Osteocyte (in vitro differentiated cells): ENCODE results near the gene CAVIN2. TPM values are rescaled to one million over a fixed set of nuclear protein-coding genes. Genes with fewer than 3 reads are reported as not detected.

Experiments used
- DNase-seq: peaks from one replicate; pipeline ENCODE4 v3.0.0; 2021; ENCODE audit warnings: mixed read lengths; ENCODE audit not compliant: unreplicated experiment; ENCODE audit errors: extremely low spot score
- H3K27ac Mint-ChIP-seq: one replicate; pipeline ENCODE4 v1.8.0; 2021; ENCODE audit warnings: mild to moderate bottlenecking, mixed read lengths; ENCODE audit not compliant: unreplicated experiment
- H3K27me3 Mint-ChIP-seq: one replicate; pipeline ENCODE4 v1.8.0; 2021; ENCODE audit warnings: mixed read lengths; ENCODE audit not compliant: unreplicated experiment
- H3K36me3 Mint-ChIP-seq: one replicate; pipeline ENCODE4 v1.8.0; 2021; ENCODE audit warnings: mixed read lengths; ENCODE audit not compliant: unreplicated experiment
- H3K4me1 Mint-ChIP-seq: one replicate; pipeline ENCODE4 v1.8.0; 2021; ENCODE audit warnings: mixed read lengths; ENCODE audit not compliant: unreplicated experiment
- H3K4me3 Mint-ChIP-seq: one replicate; pipeline ENCODE4 v1.8.0; 2021; ENCODE audit warnings: mild to moderate bottlenecking, moderate library complexity, mixed read lengths; ENCODE audit not compliant: unreplicated experiment
- H3K9me3 Mint-ChIP-seq: one replicate; pipeline ENCODE4 v1.8.0; 2021; ENCODE audit warnings: mixed read lengths; ENCODE audit not compliant: unreplicated experiment
- CTCF ChIP-seq: fragments of 200-600 bp; sonication (generic); IDR thresholded peaks from 2 replicates; pipeline ENCODE4 v1.5.0; 2021; ENCODE audit warnings: antibody characterized with exemption, mild to moderate bottlenecking, moderate library complexity
- total RNA-seq: library from RNA; stranded (reverse); gene quantifications from 2 replicates; pipeline ENCODE4 v1.2.1, GENCODE V29; 2021

CAVIN2 gene
- total RNA-seq, 1 donor from 2014 or later = 5.3 TPM

GRCh38 chr2:191859681-191860080 is 12.8 kb upstream of the CAVIN2 start:
- no peak for TF ChIP-seq CTCF
- H3K9me3 Mint-ChIP-seq = peaks cover 6% of the 10 kb centered on the region
- H3K27ac Mint-ChIP-seq = no peak overlapping the region
- no peak for DNase-seq
- no peak overlapping the region for H3K4me3 Mint-ChIP-seq
- peaks cover 33% of the 10 kb centered on the region for H3K4me1 Mint-ChIP-seq
- H3K27me3 Mint-ChIP-seq = no peaks in the 10 kb centered on the region
- H3K36me3 Mint-ChIP-seq = peaks cover under 1% of the 10 kb centered on the region

GRCh38 chr2:191857886-191858285 is 11.0 kb upstream of the CAVIN2 start:
- no peak for DNase-seq
- Mint-ChIP-seq H3K36me3 (no peaks in the 10 kb centered on the region), H3K4me3 (no peak overlapping the region), H3K9me3 (peaks cover 6% of the 10 kb centered on the region), H3K27ac (no peak overlapping the region), H3K4me1 (peaks cover 28% of the 10 kb centered on the region), H3K27me3 (no peaks in the 10 kb centered on the region)
- no peak for TF ChIP-seq CTCF

- Mint-ChIP-seq H3K4me1 (peaks cover 26% of the 10 kb centered on the region), H3K36me3 (no peaks in the 10 kb centered on the region), H3K27ac (no peak overlapping the region), H3K4me3 (no peak overlapping the region), H3K9me3 (peaks cover 6% of the 10 kb centered on the region), H3K27me3 (no peaks in the 10 kb centered on the region)
- DNase-seq = no peak
- no peak for TF ChIP-seq CTCF
Observed at GRCh38 chr2:191857259-191857805, 10.4 kb upstream of the CAVIN2 start.

GRCh38 chr2:191856111-191856876 is 9.4 kb upstream of the CAVIN2 start:
- Mint-ChIP-seq H3K4me3 (no peak overlapping the region), H3K27ac (no peak overlapping the region), H3K27me3 (no peaks in the 10 kb centered on the region), H3K4me1 (peaks cover 20% of the 10 kb centered on the region), H3K9me3 (peaks cover 6% of the 10 kb centered on the region), H3K36me3 (no peaks in the 10 kb centered on the region)
- no peak for TF ChIP-seq CTCF
- DNase-seq = no peak

- Mint-ChIP-seq H3K4me1 (peaks cover 20% of the 10 kb centered on the region), H3K9me3 (peaks cover 6% of the 10 kb centered on the region), H3K36me3 (no peaks in the 10 kb centered on the region), H3K27ac (no peak overlapping the region), H3K4me3 (no peak overlapping the region), H3K27me3 (no peaks in the 10 kb centered on the region)
- DNase-seq = no peak
- no peak for TF ChIP-seq CTCF
Observed at GRCh38 chr2:191855382-191855781, 8.5 kb upstream of the CAVIN2 start.
